Right lobe of liver (tissue), 6 donors: ENCODE measurements around the gene EML2. TPM values are rescaled to one million over a fixed set of nuclear protein-coding genes. Genes with fewer than 3 reads are reported as not detected.

Source experiments
- ATAC-seq, 4 donors: fragments of 200-7000 bp; cut with Tn5 transposase; one replicate each; pipeline ENCODE4 v1.9.1; 2020; ENCODE audit warnings: mild to moderate bottlenecking in 4 of 4, moderate library complexity in 4 of 4
- DNase-seq, 3 donors: peaks; one replicate each; pipeline ENCODE4 v3.0.0-alpha.2; 2020
- H3K27ac ChIP-seq, 3 donors: fragments of 200-600 bp; one replicate each; pipeline ENCODE4 v1.8.0; 2022
- H3K27me3 ChIP-seq, 2 donors: fragments of 200-600 bp; one replicate each; pipeline ENCODE4 v1.8.0; 2022
- H3K36me3 ChIP-seq, 4 donors: fragments of 200-600 bp; sonication (generic) in 1 of 4; one replicate each; pipeline versions ENCODE4 v1.5.1 to v1.8.0; 2017 to 2022; ENCODE audit warnings: control low read depth in 1 of 4
- H3K4me1 ChIP-seq, 4 donors: fragments of 200-600 bp; sonication (generic) in 1 of 4; one replicate each; pipeline versions ENCODE4 v1.5.1 to v1.8.0; 2017 to 2022; ENCODE audit warnings: control low read depth in 1 of 4
- H3K4me3 ChIP-seq, 3 donors: fragments of 200-600 bp; one replicate each; pipeline ENCODE4 v1.8.0; 2022
- H3K9me3 ChIP-seq, 4 donors: fragments of 200-600 bp; sonication (generic) in 1 of 4; one replicate each; pipeline versions ENCODE4 v1.5.1 to v1.8.0; 2017 to 2022; ENCODE audit warnings: control low read depth in 1 of 4
- POLR2A ChIP-seq: fragments of 450-650 bp; IDR thresholded peaks from one replicate; pipeline ENCODE4 v1.6.1; 2017; ENCODE audit warnings: antibody characterized with exemption, mild to moderate bottlenecking
- WGBS: methylation state at CpG from one replicate; pipeline ENCODE4 v1.1.6; 2018; ENCODE audit warnings: low coverage, low lambda C conversion rate; ENCODE audit not compliant: insufficient coverage; ENCODE audit errors: missing lambda C conversion rate; 5-methylcytosine and 5-hydroxymethylcytosine counted together
- intact Hi-C, 2 donors: fragments of 100-400 bp; cut with DNase I; formaldehyde crosslinking; loops; one replicate each; pipeline versions ENCODE4 v1.11.2 to v1.14.1; 2022
- total RNA-seq, 6 experiments: library from RNA; depleted of rRNA in 2 of 6; stranded (reverse); fragments of >200 nt in 2 of 6; fragmentation: NEBNext Ultra II Directional in 3 of 6; extraction: Animal tissue kit (Norgen Biotek cat#: 25700) in 3 of 6; gene quantifications; one replicate each; pipeline versions ENCODE4 v1.1.0 to v1.2.4, GENCODE V29; 2016 to 2023
- TF ChIP-seq, protein P1 (sequence below), 4 donors: fragments of 200-600 bp in 3 of 4; fragments of 450-650 bp in 1 of 4; IDR thresholded peaks; one replicate each; pipeline versions ENCODE4 v1.5.1 to v1.8.0; 2016 to 2022; ENCODE audit warnings: antibody characterized with exemption in 4 of 4, mild to moderate bottlenecking in 2 of 4
- donor health status: DM: no; HTN: yes; CAD: no.
- donor health status: DM: no; HTN: no; CAD: no.
- donor health status: DM: no; HTN: no; CAD: no.
- donor health status: DM: no; HTN: yes; CAD: no.
- donor health status: DM: no; HTN: yes; CAD: no.

EML2 gene
- total RNA-seq, 6 experiments from 2014 or later, result 12.6 to 19.7 (median 13.8) TPM

DNA sequence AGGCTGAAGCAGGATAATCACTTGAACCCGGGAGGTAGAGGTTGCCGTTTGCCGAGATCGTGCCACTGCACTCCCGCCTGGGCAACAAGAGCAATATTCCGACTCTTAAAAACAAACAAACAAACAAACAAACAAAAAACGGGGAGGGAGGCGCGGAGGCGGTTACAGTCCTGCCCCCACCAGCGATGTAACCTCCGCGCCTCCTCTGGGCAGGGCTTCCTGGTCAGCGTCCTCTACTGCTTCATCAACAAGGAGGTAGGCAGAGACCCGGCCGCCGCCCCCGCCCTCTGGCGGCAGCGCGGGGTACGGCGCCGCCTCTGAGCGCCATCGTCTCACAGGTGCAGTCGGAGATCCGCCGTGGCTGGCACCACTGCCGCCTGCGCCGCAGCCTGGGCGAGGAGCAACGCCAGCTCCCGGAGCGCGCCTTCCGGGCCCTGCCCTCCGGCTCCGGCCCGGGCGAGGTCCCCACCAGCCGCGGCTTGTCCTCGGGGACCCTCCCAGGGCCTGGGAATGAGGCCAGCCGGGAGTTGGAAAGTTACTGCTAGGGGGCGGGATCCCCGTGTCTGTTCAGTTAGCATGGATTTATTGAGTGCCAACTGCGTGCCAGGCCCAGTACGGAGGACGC, 42.3 kb upstream of the EML2 start:
- Histone ChIP-seq H3K4me1 (peaks cover 0 to 4% (median 2%) of the 10 kb centered on the region in 4 donors), H3K9me3 (no peaks in the 10 kb centered on the region), H3K27ac (peak overlapping the region in 1 of 3 donors; percentile 55), H3K27me3 (peaks cover 0 to 4% of the 10 kb centered on the region in 2 donors), H3K4me3 (peak overlapping the region; percentile 21 to 48 (median 29)), H3K36me3 (peaks cover 0 to 16% (median under 1%) of the 10 kb centered on the region in 4 donors)
- TF ChIP-seq, protein P1, sequence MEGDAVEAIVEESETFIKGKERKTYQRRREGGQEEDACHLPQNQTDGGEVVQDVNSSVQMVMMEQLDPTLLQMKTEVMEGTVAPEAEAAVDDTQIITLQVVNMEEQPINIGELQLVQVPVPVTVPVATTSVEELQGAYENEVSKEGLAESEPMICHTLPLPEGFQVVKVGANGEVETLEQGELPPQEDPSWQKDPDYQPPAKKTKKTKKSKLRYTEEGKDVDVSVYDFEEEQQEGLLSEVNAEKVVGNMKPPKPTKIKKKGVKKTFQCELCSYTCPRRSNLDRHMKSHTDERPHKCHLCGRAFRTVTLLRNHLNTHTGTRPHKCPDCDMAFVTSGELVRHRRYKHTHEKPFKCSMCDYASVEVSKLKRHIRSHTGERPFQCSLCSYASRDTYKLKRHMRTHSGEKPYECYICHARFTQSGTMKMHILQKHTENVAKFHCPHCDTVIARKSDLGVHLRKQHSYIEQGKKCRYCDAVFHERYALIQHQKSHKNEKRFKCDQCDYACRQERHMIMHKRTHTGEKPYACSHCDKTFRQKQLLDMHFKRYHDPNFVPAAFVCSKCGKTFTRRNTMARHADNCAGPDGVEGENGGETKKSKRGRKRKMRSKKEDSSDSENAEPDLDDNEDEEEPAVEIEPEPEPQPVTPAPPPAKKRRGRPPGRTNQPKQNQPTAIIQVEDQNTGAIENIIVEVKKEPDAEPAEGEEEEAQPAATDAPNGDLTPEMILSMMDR (IDR thresholded peaks at IDR 0.05), result peak; percentile 96 to 99 (median 98)
- peak; percentile 20 for TF ChIP-seq POLR2A
- ATAC-seq, result peak; percentile 95 to 99 (median 98)
- peak; percentile 86 to 90 (median 86) for DNase-seq
- intact Hi-C loops, result no loop called here
- 11% methylated on average over 7 of the region's 51 CpGs for WGBS

DNA sequence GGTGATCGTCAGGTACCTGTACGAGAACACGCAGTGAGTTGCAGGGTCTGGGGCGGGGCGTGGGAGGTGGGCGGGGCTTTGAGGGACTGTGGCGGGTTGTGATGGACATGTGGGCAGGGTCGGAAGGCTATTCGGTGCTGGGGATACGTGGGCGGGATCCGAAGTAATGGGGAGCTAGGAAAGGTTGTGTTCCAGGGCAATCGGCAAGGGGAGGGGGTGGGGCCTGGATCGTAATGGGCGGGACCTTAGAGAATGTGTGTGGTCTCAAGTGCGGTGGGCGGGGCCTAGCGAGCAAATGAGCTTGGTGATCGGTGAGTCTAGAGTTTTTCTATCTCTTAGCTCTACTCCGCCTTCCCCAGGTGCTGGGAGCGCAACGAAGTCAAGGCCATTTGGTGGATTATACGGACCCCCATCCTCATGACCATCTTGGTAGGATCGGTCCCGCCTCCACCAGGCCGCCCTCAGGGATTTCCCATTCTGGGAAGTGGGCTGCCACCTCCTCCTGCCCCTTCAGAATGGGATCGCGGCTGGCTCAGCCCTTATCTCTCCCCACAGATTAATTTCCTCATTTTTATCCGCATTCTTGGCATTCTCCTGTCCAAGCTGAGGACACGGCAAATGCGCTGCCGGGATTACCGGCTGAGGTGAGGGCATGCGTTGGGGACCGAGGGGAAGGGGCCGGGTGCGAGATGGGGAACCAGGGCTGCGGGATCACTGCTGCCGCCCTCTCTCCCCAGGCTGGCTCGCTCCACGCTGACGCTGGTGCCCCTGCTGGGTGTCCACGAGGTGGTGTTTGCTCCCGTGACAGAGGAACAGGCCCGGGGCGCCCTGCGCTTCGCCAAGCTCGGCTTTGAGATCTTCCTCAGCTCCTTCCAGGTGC, 38.4 kb upstream of the EML2 start:
- H3K9me3 ChIP-seq, result no peaks in the 10 kb centered on the region
- H3K4me3 ChIP-seq, result peak overlapping the region in 1 of 3 donors; percentile 16
- WGBS, result 2% methylated on average over 13 of the region's 49 CpGs
- DNase-seq, result peak; percentile 51 to 68 (median 58)
- intact Hi-C loops, result no loop called here
- H3K27ac ChIP-seq, result no peak overlapping the region
- H3K27me3 ChIP-seq, result peaks cover 0 to 4% of the 10 kb centered on the region in 2 donors
- peak; percentile 9 to 48 (median 30) for ATAC-seq
- TF ChIP-seq POLR2A, result no peak
- no peaks in the 10 kb centered on the region for H3K36me3 ChIP-seq
- H3K4me1 ChIP-seq, result peaks cover 0 to 4% (median 2%) of the 10 kb centered on the region in 4 donors

DNA sequence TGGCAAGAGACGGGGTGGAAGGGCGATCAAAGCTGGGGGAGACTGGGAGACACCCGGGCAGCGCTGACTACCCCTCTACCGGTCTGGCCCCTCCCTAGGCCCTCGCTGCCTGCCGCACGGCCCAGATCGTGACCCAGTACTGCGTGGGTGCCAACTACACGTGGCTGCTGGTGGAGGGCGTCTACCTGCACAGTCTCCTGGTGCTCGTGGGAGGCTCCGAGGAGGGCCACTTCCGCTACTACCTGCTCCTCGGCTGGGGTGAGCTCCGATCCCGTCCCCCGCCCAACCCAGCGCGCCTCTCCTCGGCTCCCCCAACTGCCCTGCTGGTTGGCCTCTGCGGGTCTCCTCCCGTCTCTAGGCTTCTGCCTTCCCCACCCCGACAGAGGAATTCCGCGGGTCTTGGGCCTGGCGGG, 37.7 kb upstream of the EML2 start:
- intact Hi-C loops, result no loop called here
- Histone ChIP-seq H3K36me3 (no peaks in the 10 kb centered on the region), H3K27me3 (peaks cover 0 to 4% of the 10 kb centered on the region in 2 donors), H3K27ac (no peak overlapping the region), H3K9me3 (no peaks in the 10 kb centered on the region), H3K4me1 (peaks cover 0 to 4% (median 1%) of the 10 kb centered on the region in 4 donors), H3K4me3 (peak overlapping the region in 1 of 3 donors; percentile 16)
- no peak for TF ChIP-seq POLR2A
- TF ChIP-seq, protein P1 (IDR thresholded peaks at IDR 0.05), result no peak
- ATAC-seq (peak in 1 of 4 donors; percentile 2), DNase-seq (peak in 1 of 3 donors; percentile 34)
- WGBS, result 63% methylated on average over 2 of the region's 28 CpGs

DNA sequence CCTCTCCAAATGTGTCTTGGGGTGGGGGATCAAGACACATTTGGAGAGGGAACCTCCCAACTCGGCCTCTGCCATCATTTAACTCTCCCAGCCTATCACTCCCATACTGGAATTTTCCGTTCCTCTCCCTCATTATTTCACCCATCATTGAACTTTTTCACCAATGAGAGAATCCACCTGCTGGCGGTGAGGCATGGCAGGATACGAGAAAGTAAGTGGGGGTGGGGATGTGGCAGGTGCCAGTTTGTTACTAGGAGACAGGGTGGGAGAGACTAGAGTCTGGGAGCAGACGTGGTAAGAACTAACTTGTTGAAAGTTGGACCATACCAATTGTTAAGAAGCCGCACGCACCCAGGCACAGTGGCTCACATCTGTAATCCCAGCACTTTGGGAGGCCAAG, 35.7 kb upstream of the EML2 start:
- ATAC-seq, result no peak
- intact Hi-C loops, result no loop called here
- no peak for DNase-seq
- Histone ChIP-seq H3K27ac (no peak overlapping the region), H3K36me3 (no peaks in the 10 kb centered on the region), H3K9me3 (no peaks in the 10 kb centered on the region), H3K4me3 (no peak overlapping the region), H3K27me3 (peaks cover 0 to 15% of the 10 kb centered on the region in 2 donors), H3K4me1 (no peaks in the 10 kb centered on the region)
- WGBS, result 68% methylated on average over 7 of the region's 7 CpGs
- TF ChIP-seq POLR2A, result no peak
- TF ChIP-seq, protein P1 (IDR thresholded peaks at IDR 0.05), result no peak
